ENCODE results near the gene CDHR5. TPM values are rescaled to one million over a fixed set of nuclear protein-coding genes. Genes with fewer than 3 reads are reported as not detected.
"Not testable (repeated sequence)": the region's sequence is repeated elsewhere in the genome, so short reads cannot be mapped to it uniquely, and the experiment has no call there.

CDHR5 gene
- total and polyA plus RNA-seq, 9 donors = 0.07 to 2.3 (median 0.21) TPM; not detected in 5

DNA sequence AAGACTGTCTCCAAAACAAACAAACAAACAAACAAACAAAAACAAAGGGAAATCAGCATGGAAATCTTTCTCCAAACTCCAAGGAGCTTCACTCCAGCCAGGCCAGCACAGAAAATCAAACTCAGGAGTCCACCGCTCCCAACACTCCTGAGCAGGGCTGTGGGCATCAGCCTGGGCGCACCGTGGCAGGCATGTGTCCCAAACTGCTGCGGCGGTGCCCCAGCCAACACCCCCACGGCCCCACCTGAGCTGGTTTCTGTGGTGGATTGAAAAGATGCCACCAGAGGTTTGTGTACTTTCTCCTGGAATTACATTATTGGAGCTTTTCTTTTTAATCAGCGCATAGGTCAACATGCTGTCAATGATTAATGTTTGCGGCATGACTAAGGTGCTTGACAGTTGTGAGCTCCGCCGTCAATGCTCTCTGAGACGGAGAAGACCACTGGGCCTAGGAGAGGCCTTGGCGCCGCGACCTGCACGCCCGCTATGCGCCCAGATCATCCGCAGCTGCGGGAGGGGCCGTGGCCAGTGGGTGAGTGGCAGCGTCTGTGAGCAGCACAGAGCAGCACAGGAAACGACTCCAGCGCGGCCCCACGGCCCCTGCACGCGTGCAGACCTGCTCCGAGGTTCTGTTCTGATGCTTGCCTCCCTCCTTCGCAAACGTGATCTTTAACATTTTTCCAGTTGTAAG, 30.4 kb upstream of the CDHR5 start:
- no peak overlapping the region for H3K27ac ChIP-seq
- DNase-seq = no peak
- intact Hi-C loops (cut with DNase I) = no loop called here
- H3K27me3 ChIP-seq = no peaks in the 10 kb centered on the region
- no peaks in the 10 kb centered on the region for H3K36me3 ChIP-seq
- 88 to 91% (median 90%) methylated on average over 30 of the region's 30 CpGs for WGBS, 3 donors
- TF ChIP-seq POLR2A (IDR thresholded peaks at IDR 0.05) (no peak), CTCF (IDR thresholded peaks at IDR 0.05) (no peak), EP300 (IDR thresholded peaks at IDR 0.05) (no peak)
- H3K9me3 ChIP-seq = no peaks in the 10 kb centered on the region
- no peak overlapping the region for H3K4me3 ChIP-seq
- H3K4me1 ChIP-seq (ENCODE audit: insufficient read depth) = no peaks in the 10 kb centered on the region

DNA sequence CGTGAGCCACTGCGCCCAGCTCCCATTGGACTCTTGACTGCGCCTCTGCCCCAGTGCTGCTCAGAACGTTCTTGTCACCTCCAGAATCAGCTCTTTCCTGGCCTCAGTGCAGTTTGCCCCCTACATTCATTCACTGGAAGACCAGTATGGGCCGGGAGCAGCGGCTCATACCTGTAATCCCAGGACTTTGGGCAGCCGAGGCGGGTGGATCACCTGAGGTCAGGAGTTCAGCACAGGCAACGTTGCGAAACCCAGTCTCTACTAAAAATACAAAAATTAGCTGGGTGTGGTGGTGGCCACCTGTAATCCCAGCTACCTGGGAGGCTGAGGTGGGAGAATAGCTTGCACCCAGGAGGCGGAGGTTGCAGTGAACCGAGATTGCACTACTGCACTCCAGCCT, 29.7 kb upstream of the CDHR5 start:
- WGBS, 3 donors = 89 to 94% (median 90%) methylated on average over 12 of the region's 12 CpGs
- not testable (repeated sequence) for H3K27me3 ChIP-seq

DNA sequence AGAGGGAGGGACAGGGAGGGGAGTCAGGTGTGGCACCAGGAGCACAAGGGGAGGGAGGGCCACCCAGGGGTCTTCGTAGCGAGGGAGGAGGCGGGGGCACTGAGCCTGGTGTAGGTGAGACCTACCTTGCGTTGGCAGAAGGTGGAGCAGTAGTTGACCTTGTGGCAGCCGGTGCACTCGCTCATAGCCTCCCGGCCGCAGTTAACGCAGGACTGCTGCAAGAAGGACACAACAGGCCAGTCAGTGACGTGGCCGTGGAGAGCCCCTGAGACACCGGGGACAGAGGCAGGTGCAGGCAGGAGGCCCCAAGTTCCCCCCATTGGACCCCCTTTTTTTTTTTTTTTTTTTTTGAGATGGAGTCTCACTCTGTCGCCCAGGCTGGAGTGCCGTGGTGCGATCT, 29.1 kb upstream of the CDHR5 start:
- 88 to 92% (median 89%) methylated on average over 15 of the region's 15 CpGs for WGBS, 3 donors
- no peak overlapping the region for H3K27ac ChIP-seq
- no peak overlapping the region for H3K4me3 ChIP-seq
- TF ChIP-seq CTCF (IDR thresholded peaks at IDR 0.05) (no peak), POLR2A (IDR thresholded peaks at IDR 0.05) (no peak), EP300 (IDR thresholded peaks at IDR 0.05) (no peak)
- intact Hi-C loops (cut with DNase I) = no loop called here
- no peaks in the 10 kb centered on the region for H3K9me3 ChIP-seq
- no peaks in the 10 kb centered on the region for H3K4me1 ChIP-seq (ENCODE audit: insufficient read depth)
- DNase-seq = no peak
- no peaks in the 10 kb centered on the region for H3K27me3 ChIP-seq
- no peaks in the 10 kb centered on the region for H3K36me3 ChIP-seq

More for the DNA sequence above, 29.7 kb upstream of the CDHR5 start:
- H3K9me3 ChIP-seq; DNase-seq; H3K36me3 ChIP-seq; intact Hi-C loops (cut with DNase I); H3K4me3 ChIP-seq; H3K4me1 ChIP-seq (ENCODE audit: insufficient read depth); H3K27ac ChIP-seq: not testable (repeated sequence)

DNA sequence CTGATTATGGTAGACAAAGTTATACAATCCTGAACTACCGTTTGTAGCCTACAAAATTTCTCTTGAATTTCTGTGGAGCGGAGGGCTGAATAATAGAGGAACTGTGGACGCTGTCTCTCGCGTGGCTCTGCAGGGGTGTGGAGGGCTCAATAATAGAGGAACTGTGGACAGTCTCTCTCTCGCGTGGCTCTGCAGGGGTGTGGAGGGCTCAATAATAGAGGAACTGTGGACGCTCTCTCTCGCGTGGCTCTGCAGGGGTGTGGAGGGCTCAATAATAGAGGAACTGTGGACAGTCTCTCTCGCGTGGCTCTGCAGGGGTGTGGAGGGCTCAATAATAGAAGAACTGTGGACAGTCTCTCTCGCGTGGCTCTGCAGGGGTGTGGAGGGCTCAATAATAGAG, 28.4 kb upstream of the CDHR5 start:
- H3K4me3 ChIP-seq; H3K27me3 ChIP-seq; H3K9me3 ChIP-seq; H3K36me3 ChIP-seq; intact Hi-C loops (cut with DNase I); H3K27ac ChIP-seq; DNase-seq; H3K4me1 ChIP-seq (ENCODE audit: insufficient read depth): not testable (repeated sequence)
- 87 to 91% (median 89%) methylated on average over 14 of the region's 14 CpGs for WGBS, 3 donors

DNA sequence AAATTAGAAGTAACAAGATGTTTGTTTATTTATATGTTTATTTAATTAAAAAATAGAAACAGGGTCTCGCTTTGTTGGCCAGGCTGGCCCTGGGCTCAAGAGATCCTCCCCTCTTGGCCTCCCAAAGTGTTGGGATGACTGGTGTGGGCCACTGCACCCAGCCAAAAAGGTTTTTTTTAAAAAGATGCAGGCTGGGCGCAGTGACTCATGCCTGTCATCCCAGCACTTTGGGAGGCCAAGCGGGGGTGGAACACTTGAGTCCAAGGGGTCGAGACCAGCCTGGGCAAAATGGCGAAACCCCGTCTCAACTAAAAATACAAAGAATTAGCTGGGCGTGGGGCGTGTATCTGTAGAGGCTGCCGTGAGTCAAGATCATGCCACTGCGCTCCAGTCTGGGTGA, 25.7 kb upstream of the CDHR5 start:
- Histone ChIP-seq H3K4me1 (ENCODE audit: insufficient read depth) (no peaks in the 10 kb centered on the region), H3K36me3 (no peaks in the 10 kb centered on the region), H3K27me3 (no peaks in the 10 kb centered on the region), H3K9me3 (no peaks in the 10 kb centered on the region), H3K27ac (no peak overlapping the region), H3K4me3 (no peak overlapping the region)
- DNase-seq = no peak
- TF ChIP-seq EP300 (IDR thresholded peaks at IDR 0.05) (no peak), CTCF (IDR thresholded peaks at IDR 0.05) (no peak), POLR2A (IDR thresholded peaks at IDR 0.05) (no peak)
- intact Hi-C loops (cut with DNase I) = no loop called here
- WGBS, 3 donors = 89 to 95% (median 93%) methylated on average over 10 of the region's 10 CpGs

- DNase-seq; H3K4me1 ChIP-seq (ENCODE audit: insufficient read depth); H3K27ac ChIP-seq; H3K36me3 ChIP-seq; H3K9me3 ChIP-seq; H3K27me3 ChIP-seq; H3K4me3 ChIP-seq; intact Hi-C loops (cut with DNase I): not testable (repeated sequence)
- 76 to 84% (median 79%) methylated on average over 10 to 11 of the region's 14 CpGs for WGBS, 3 donors
These were observed 23.0 kb upstream of the CDHR5 start for GRCh38 chr11:647672-648158.

All from ovary (tissue), 9 donors.